HG03039 (cell line): ENCODE results near the gene TRAPPC12.
"Not testable (repeated sequence)": the region's sequence is repeated elsewhere in the genome, so short reads cannot be mapped to it uniquely, and the experiment has no call there.

Source experiments
- ATAC-seq: cut with Tn5 transposase; IDR thresholded peaks from one replicate; pipeline ENCODE4 v1.9.1; 2021; ENCODE audit warnings: mild to moderate bottlenecking, moderate library complexity; ENCODE audit not compliant: unreplicated experiment

TRAPPC12 gene

GRCh38 chr2:3368261-3368722, 11.2 kb upstream of the TRAPPC12 start:
- no peak for ATAC-seq

DNA sequence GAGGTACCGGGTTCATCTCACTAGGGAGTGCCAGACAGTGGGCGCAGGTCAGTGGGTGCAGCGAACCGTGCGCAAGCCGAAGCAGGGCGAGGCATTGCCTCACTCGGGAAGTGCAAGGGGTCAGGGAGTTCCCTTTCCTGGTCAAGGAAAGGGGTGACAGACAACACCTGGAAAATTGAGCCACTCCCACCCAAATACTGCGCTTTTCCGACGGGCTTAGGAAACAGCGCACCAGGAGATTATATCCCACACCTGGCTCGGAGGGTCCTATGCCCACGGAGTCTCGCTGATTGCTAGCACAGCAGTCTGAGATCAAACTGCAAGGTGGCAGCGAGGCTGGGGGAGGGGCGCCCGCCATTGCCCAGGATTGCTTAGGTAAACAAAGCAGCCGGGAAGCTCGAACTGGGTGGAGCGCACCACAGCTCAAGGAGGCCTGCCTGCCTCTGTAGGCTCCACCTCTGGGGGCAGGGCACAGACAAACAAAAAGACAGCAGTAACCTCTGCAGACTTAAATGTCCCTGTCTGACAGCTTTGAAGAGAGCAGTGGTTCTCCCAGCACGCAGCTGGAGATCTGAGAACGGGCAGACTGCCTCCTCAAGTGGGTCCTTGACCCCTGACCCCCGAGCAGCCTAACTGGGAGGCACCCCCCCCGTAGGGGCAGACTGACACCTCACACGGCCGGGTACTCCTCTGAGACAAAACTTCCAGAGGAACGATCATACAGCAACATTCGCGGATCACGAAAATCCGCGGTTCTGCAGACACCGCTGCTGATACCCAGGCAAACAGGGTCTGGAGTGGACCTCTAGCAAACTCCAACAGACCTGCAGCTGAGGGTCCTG, 9.9 kb upstream of the TRAPPC12 start:
- not testable (repeated sequence) for ATAC-seq

GRCh38 chr2:3376821-3377220, 2.7 kb upstream of the TRAPPC12 start:
- ATAC-seq = no peak

DNA sequence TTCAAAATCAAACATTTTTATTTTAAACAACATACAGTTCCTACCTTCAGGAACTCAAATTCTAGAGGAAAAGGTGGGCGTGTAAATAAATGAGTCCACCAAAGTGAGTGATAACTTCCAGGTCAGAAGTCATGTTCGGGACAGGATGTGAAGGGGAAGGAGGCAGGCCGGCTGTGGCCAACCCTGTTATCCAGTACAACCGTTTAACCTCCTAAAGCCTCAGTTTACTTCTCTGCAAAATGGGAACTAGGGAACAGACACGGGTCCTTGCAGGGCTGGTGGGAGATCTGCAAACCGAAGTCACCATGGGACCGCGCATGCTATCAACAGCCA, 2.2 kb upstream of the TRAPPC12 start:
- ATAC-seq = peak; percentile 5

DNA sequence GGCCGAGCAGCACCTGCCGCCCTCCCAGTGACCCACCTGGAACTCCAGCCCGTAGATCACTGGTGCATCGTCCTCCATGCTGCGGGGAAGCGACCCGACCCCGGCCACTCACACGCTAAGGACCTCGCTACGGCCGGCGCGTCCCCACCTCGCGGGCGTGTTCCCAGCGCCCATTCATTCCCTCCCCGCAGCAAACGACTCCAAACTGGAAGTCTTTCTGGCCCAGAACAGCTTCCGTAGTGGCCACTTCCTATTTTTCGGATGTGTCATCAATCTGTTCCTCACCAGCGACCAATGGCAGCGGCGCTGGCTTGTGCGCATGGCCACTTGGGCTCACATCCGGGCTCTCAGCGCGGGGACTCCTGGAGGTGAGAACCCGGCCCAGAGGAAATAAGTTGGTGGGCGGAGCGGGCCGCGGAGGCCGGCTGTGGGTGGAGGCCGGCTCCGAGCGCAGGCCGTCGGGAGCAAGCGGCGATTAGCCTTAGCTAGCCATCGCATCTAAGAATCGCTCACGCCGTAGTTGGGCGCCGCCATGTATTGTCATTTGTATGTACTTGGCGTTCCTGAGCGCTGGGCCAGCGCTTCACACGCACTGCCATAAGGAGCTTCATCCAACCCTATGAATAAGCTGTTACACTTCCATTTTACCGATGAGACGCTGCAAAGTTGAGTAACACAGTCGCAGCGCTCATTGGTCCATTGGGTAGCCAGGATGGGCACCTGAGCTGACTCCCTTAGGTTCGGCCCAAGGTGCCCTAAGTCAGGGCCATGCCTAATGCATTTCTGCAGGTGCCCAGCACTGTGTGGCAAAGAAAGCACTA, 1.7 kb upstream of the TRAPPC12 start, which contains the start of gene EIPR1:
TSS of gene EIPR1 (minus strand) at position 207 of the 821 bp plus-strand sequence. CDS start at position 78, 129 bp downstream.
- ATAC-seq = peak; percentile 81

DNA sequence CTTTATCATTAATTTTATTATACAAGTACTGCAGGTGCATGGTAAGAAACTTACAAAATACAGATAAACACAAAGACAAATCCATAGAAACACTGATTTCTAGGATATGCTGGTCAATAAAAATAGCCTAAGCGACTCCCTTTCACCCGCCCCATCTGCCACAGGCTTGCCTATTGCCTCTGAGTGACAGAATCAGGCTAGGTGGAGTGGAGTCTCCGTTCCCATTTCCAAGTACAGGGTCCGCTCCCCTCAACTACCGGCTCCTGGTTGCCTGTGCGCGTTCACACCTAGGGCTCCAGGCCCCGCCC, 201 bp upstream of the TRAPPC12 start:
- no peak for ATAC-seq

DNA sequence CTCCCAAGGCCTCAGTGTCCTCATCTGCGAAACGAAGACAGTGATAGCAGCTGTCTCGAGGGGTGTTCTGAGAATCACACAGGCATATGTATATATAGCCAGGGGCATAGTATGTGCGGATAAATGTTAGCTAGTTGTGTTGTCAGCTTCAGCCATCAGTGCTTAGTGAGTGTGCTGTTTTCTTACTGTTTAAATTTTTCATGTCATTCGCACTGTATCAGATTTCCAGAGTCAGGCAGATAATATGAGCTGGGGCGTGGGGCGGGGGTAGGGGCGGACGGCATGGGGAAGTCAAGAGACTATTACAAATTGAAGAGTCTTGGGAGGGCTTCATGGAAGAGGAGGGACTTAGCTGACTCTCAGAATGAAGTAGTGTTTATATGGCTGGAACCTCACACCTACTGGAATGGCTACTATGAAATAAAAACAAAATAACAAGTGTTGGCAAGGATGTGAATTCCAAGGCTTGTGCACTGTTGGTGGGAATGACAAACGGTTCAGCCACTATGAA, 7.0 kb downstream of the TRAPPC12 start:
- no peak for ATAC-seq

GRCh38 chr2:3387011-3387410, 7.5 kb downstream of the TRAPPC12 start:
- ATAC-seq = no peak

GRCh38 chr2:3387644-3388411, 8.3 kb downstream of the TRAPPC12 start:
- ATAC-seq = no peak

- no peak for ATAC-seq
Measured at GRCh38 chr2:3388412-3388738, 8.9 kb downstream of the TRAPPC12 start.

- ATAC-seq = no peak
Measured at GRCh38 chr2:3389193-3389592, 9.7 kb downstream of the TRAPPC12 start.

- no peak for ATAC-seq
Measured at GRCh38 chr2:3390041-3390440, 10.5 kb downstream of the TRAPPC12 start.

DNA sequence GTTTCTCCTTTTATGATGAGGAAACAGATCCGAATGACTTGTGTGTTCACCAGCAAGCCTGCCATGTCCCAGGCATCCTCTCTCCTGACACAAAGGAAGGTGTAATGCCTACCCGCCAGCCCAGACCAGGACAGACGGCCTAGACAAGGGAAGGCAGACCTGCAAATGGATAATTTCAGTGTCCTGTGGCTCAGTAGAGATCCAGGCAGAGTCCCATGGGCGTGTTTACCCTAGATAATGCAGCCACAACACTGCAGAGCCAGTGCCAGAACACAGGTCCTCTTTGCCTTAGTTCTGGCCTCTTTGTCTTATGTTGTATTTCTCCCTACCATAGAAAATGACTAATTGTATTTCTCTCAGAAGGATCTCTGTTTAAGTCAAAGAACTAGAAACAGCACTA, 12.7 kb downstream of the TRAPPC12 start:
- no peak for ATAC-seq

GRCh38 chr2:3396920-3397559, 17.5 kb downstream of the TRAPPC12 start:
- ATAC-seq = no peak

DNA sequence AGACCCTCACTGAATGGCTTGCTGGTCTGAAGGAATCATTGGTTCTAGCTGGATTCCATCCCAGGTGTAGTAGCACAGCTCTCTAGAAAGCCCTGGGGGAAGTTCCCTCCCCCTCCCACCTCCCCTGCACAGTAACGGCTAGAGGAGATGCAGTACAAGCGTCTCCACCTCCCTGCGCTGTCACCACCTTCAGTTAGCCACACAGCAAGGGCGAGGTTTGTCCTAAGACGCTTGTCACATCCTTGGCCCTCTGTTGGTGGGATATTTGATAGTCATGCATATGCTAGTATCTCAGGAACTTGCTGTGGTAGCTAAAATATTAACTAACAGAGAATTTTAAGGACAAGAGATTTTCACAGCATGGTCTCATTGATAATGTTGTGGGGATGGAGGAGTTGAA, 19.4 kb downstream of the TRAPPC12 start:
- ATAC-seq = no peak

GRCh38 chr2:3399381-3399780, 19.9 kb downstream of the TRAPPC12 start:
- ATAC-seq = no peak

GRCh38 chr2:3399829-3400228, 20.3 kb downstream of the TRAPPC12 start:
- no peak for ATAC-seq

- peak; percentile 98 for ATAC-seq
Measured at GRCh38 chr2:3403587-3404334, 24.3 kb downstream of the TRAPPC12 start.

DNA sequence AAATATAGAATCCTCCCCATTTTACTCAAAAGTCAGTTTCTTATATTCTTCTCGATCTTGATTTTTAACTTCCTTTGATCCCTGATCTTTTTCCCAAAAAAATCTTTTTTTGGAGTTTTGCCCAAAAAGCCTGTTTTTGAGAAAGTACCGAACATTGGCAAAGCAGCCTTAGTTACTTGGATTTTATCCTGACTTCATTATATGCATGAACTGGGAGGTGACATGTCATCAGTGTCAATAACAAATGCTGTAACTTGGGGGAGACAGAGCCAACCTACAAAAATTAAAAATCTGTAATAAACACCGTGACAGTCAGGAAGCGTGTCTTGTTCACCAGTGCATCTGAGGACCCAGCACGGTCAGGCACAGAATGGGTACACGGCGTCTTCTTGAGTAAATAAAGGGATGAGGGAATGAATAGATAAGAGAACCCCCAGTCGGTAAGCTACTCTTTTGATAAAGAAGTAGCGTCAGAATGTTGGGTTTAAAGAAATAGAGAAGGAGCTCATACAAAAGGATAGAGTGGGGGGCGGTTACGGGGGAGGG, 24.9 kb downstream of the TRAPPC12 start:
- no peak for ATAC-seq

DNA sequence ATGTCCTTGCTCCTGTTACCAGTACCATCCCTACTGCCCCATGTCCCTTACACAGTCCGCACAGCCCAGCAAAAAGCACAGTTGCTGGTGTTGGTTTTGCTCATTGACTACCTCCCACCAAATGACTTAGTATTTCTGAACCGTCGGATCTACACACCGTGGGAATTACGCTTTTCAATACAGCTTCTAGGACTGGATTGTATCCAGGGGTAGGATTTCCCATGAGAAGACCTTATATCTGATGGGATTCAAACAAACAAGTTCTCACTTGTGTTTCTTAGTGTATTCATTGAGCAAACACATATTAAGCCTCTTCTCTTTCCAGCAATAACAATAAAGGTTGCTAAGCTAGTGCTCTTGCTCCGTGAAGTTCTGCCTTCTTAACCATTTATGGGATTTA, 25.8 kb downstream of the TRAPPC12 start:
- ATAC-seq = no peak
